BJ (cell line): ENCODE results near the gene COL2A1. TPM values are rescaled to one million over a fixed set of nuclear protein-coding genes. Genes with fewer than 3 reads are reported as not detected.

Experiments used
- CTCF ChIA-PET: fragments of 350-600 bp; formaldehyde crosslinking; extraction: SDS; loops from one replicate; lab custom pipeline; 2021; ENCODE audit warnings: antibody characterized with exemption, inconsistent platforms; lab: Yijun Ruan, JAX
- POLR2A ChIA-PET: fragments of 300-600 bp; sonication (Branson Sonifier 250); formaldehyde crosslinking; extraction: SDS; loops from one replicate; lab custom pipeline; 2021; ENCODE audit warnings: antibody characterized with exemption; lab: Charles Lee
- DNase-seq: peaks from one replicate; pipeline ENCODE4 v3.0.0-alpha.2; 2011; ENCODE audit warnings: low read depth
- H3K27me3 ChIP-seq: 2 replicates; pipeline ENCODE4 v1.6.0; 2011; ENCODE audit warnings: low read length; ENCODE audit not compliant: control insufficient read depth, insufficient read depth
- H3K36me3 ChIP-seq: 2 replicates; pipeline ENCODE4 v1.5.1; 2011; ENCODE audit warnings: low read length; ENCODE audit not compliant: control insufficient read depth, insufficient read depth
- H3K4me3 ChIP-seq: 2 replicates; pipeline ENCODE4 v1.5.1; 2011; ENCODE audit warnings: low read depth, mild to moderate bottlenecking, control low read depth, low read length
- CTCF ChIP-seq: IDR thresholded peaks from 2 replicates; pipeline ENCODE4 v1.5.1; 2011; ENCODE audit warnings: low read depth, mild to moderate bottlenecking, control low read depth, inconsistent platforms, low read length, moderate library complexity; ENCODE audit not compliant: insufficient read depth
- polyA minus RNA-seq: library from RNA; depleted of rRNA, polyadenylated mRNA; stranded (reverse); fragments of >200 nt; gene quantifications from 2 replicates; pipeline ENCODE4 v1.2.3, GENCODE V29; 2011; rRNA and poly(A)+ RNA removed
- polyA plus RNA-seq: library from polyadenylated mRNA; depleted of rRNA; stranded (reverse); fragments of >200 nt; gene quantifications from 2 replicates; pipeline ENCODE4 v1.2.3, GENCODE V29; 2011; rRNA removed

The COL2A1 gene
- polyA plus RNA-seq (not detected in 2 replicates), polyA minus RNA-seq (0.05 TPM in 1 of 2 replicates, not detected in the other)

GRCh38 chr12:48004053-48004941, at the start of gene COL2A1:
Gene COL2A1, minus strand, starts transcription at chr12:48004476. Its CDS starts 155 bp downstream, at chr12:48004321.
- CTCF ChIA-PET = no interaction called here
- TF ChIP-seq CTCF = no peak
- H3K36me3 ChIP-seq = no peaks in the 10 kb centered on the region
- POLR2A ChIA-PET = interaction anchor here (0.6 kb wide), 1 partner anchor 92 kb away, joined by 5 read pairs; no protein-coding TSS in a partner anchor
- peaks cover 46% of the 10 kb centered on the region for H3K27me3 ChIP-seq
- H3K4me3 ChIP-seq = peak within 1 kb of the TSS; percentile 20
- DNase-seq = no peak

- CTCF ChIA-PET = interaction anchor here (1.2 kb wide), 1 partner anchor 11 kb away, joined by 4 read pairs; no protein-coding TSS in a partner anchor
- no peak for TF ChIP-seq CTCF
- no peak for DNase-seq
- H3K4me3 ChIP-seq = no peak overlapping the region
- no peaks in the 10 kb centered on the region for H3K27me3 ChIP-seq
- H3K36me3 ChIP-seq = 0 out of 2 replicates have a peak, but pooled peaks cover 1% of the 10 kb centered on the region
- POLR2A ChIA-PET = no interaction called here
Observed at GRCh38 chr12:48053883-48054282, 49.6 kb upstream of the COL2A1 start.

GRCh38 chr12:48053122-48053521, 48.8 kb upstream of the COL2A1 start:
- DNase-seq = no peak
- no peak overlapping the region for H3K4me3 ChIP-seq
- no peaks in the 10 kb centered on the region for H3K27me3 ChIP-seq
- CTCF ChIA-PET = interaction anchor here (1.2 kb wide), 1 partner anchor 10 kb away, joined by 4 read pairs; no protein-coding TSS in a partner anchor
- POLR2A ChIA-PET = interaction anchor here (0.7 kb wide), 1 partner anchor 202 kb away, joined by 27 read pairs; no protein-coding TSS in a partner anchor
- no peak for TF ChIP-seq CTCF
- 0 out of 2 replicates have a peak, but pooled peaks cover 1% of the 10 kb centered on the region for H3K36me3 ChIP-seq

- Histone ChIP-seq H3K4me3 (no peak overlapping the region), H3K36me3 (peaks cover 1% of the 10 kb centered on the region; the same call in 1 of the 2 replicates), H3K27me3 (no peaks in the 10 kb centered on the region)
- no peak for TF ChIP-seq CTCF
- no peak for DNase-seq
- ChIA-PET POLR2A (no interaction called here), CTCF (interaction anchor here (1.4 kb wide), 1 partner anchor 11 kb away, joined by 4 read pairs; no protein-coding TSS in a partner anchor)
Observed at GRCh38 chr12:48051681-48052080, 47.4 kb upstream of the COL2A1 start.

GRCh38 chr12:48050174-48050573, 45.9 kb upstream of the COL2A1 start:
- H3K36me3 ChIP-seq = peaks cover 2% of the 10 kb centered on the region
- CTCF ChIA-PET = no interaction called here
- POLR2A ChIA-PET = no interaction called here
- H3K4me3 ChIP-seq = no peak overlapping the region
- DNase-seq = no peak
- no peak for TF ChIP-seq CTCF
- no peaks in the 10 kb centered on the region for H3K27me3 ChIP-seq
